GM18870 (cell line): ENCODE results near the gene ARSD.
A peak's percentile ranks its signal among the peaks of the same experiment; 100 is the strongest.
"Not testable (repeated sequence)": the region's sequence is repeated elsewhere in the genome, so short reads cannot be mapped to it uniquely, and the experiment has no call there.

Experiments used
- ATAC-seq: cut with Tn5 transposase; IDR thresholded peaks from one replicate; pipeline ENCODE4 v1.9.1; 2021; ENCODE audit warnings: moderate library complexity; ENCODE audit not compliant: unreplicated experiment

The ARSD gene

GRCh38 chrX:2933125-2933900, 4.2 kb upstream of the ARSD start:
- no peak for ATAC-seq

- ATAC-seq: no peak
These were observed 2.5 kb upstream of the ARSD start for GRCh38 chrX:2931612-2932011.

GRCh38 chrX:2931155-2931554, 2.0 kb upstream of the ARSD start:
- no peak for ATAC-seq

- ATAC-seq: no peak
These were observed 952 bp downstream of the ARSD start for GRCh38 chrX:2928191-2928582.

GRCh38 chrX:2926664-2927275, 2.4 kb downstream of the ARSD start:
- ATAC-seq: no peak

- ATAC-seq: not testable (repeated sequence)
These were observed 2.9 kb downstream of the ARSD start for GRCh38 chrX:2926255-2926654.

- ATAC-seq: no peak
These were observed 5.0 kb downstream of the ARSD start for GRCh38 chrX:2924151-2924550.

GRCh38 chrX:2921750-2922149, 7.4 kb downstream of the ARSD start:
- ATAC-seq: no peak

- ATAC-seq: no peak
These were observed 7.9 kb downstream of the ARSD start for GRCh38 chrX:2921193-2921592.

- no peak for ATAC-seq
These were observed 11.4 kb downstream of the ARSD start for GRCh38 chrX:2917767-2918166.

- no peak for ATAC-seq
These were observed 16.0 kb downstream of the ARSD start for GRCh38 chrX:2913118-2913517.

GRCh38 chrX:2910109-2910508, 19.0 kb downstream of the ARSD start:
- no peak for ATAC-seq

GRCh38 chrX:2908125-2908685, 20.9 kb downstream of the ARSD start:
- no peak for ATAC-seq

GRCh38 chrX:2907295-2907694, 21.8 kb downstream of the ARSD start:
- ATAC-seq: no peak

GRCh38 chrX:2903366-2903765, 25.8 kb downstream of the ARSD start:
- no peak for ATAC-seq

GRCh38 chrX:2902841-2903240, 26.3 kb downstream of the ARSD start:
- no peak for ATAC-seq

GRCh38 chrX:2901367-2902036, 27.6 kb downstream of the ARSD start:
- ATAC-seq: no peak

GRCh38 chrX:2898846-2899512, 30.2 kb downstream of the ARSD start:
- ATAC-seq: no peak

- ATAC-seq: peak; percentile 43
These were observed 31.2 kb downstream of the ARSD start for GRCh38 chrX:2897690-2898623.

- no peak for ATAC-seq
These were observed 31.8 kb downstream of the ARSD start for GRCh38 chrX:2897311-2897689.
